Hepatocyte (in vitro differentiated cells): ENCODE measurements around the gene OSBP2. TPM values are rescaled to one million over a fixed set of nuclear protein-coding genes. Genes with fewer than 3 reads are reported as not detected.

ENCODE experiments used
- DNase-seq: peaks from one replicate; pipeline ENCODE4 v3.0.0-alpha.2; 2016; ENCODE audit warnings: low spot score
- H2AFZ ChIP-seq: fragments of 200-600 bp; sonication (generic); 2 replicates; pipeline ENCODE4 v1.6.0; 2016; ENCODE audit warnings: antibody characterized with exemption, mild to moderate bottlenecking
- H3K27ac ChIP-seq: fragments of 200-600 bp; sonication (generic); 2 replicates; pipeline ENCODE4 v1.5.1; 2016; ENCODE audit warnings: mild to moderate bottlenecking
- H3K27me3 ChIP-seq: fragments of 200-600 bp; sonication (generic); 2 replicates; pipeline ENCODE4 v1.6.1; 2016
- H3K36me3 ChIP-seq: fragments of 200-600 bp; sonication (generic); replicated peaks from 2 replicates; pipeline ENCODE4 v1.5.1; 2016; ENCODE audit warnings: low read depth; ENCODE audit not compliant: insufficient read depth
- H3K4me1 ChIP-seq: fragments of 200-600 bp; sonication (generic); 2 replicates; pipeline ENCODE4 v1.5.1; 2016; ENCODE audit warnings: mild to moderate bottlenecking, moderate library complexity; ENCODE audit not compliant: insufficient read depth
- H3K4me2 ChIP-seq: fragments of 200-600 bp; sonication (generic); 2 replicates; pipeline ENCODE4 v1.6.0; 2016
- H3K4me3 ChIP-seq: fragments of 200-600 bp; sonication (generic); 2 replicates; pipeline ENCODE4 v1.5.1; 2016; ENCODE audit warnings: mild to moderate bottlenecking
- H3K79me2 ChIP-seq: fragments of 200-600 bp; sonication (generic); 2 replicates; pipeline ENCODE4 v1.6.0; 2017; ENCODE audit warnings: mild to moderate bottlenecking
- H3K9me2 ChIP-seq: fragments of 200-600 bp; sonication (generic); replicated peaks from 2 replicates; pipeline ENCODE4 v1.6.0; 2017; ENCODE audit warnings: mild to moderate bottlenecking; ENCODE audit not compliant: insufficient read depth
- H3K9me3 ChIP-seq: fragments of 200-600 bp; sonication (generic); 2 replicates; pipeline ENCODE4 v1.5.1; 2016; ENCODE audit warnings: low read depth, mild to moderate bottlenecking
- H4K20me1 ChIP-seq: fragments of 200-600 bp; sonication (generic); 2 replicates; pipeline ENCODE4 v1.6.0; 2016; ENCODE audit warnings: mild to moderate bottlenecking; ENCODE audit not compliant: insufficient read depth, poor library complexity, severe bottlenecking
- CTCF ChIP-seq: fragments of 200-600 bp; sonication (generic); IDR thresholded peaks from 2 replicates; pipeline ENCODE4 v1.5.1; 2016; ENCODE audit warnings: antibody characterized with exemption, mild to moderate bottlenecking; ENCODE audit not compliant: poor library complexity
- EZH2 ChIP-seq: fragments of 200-600 bp; sonication (generic); IDR thresholded peaks from 2 replicates; pipeline ENCODE4 v1.6.1; 2016; ENCODE audit warnings: antibody characterized with exemption, mild to moderate bottlenecking, borderline replicate concordance
- EZH2phosphoT487 ChIP-seq: fragments of 200-600 bp; sonication (generic); IDR thresholded peaks from one replicate; pipeline ENCODE4 v1.6.1; 2018; ENCODE audit warnings: antibody characterized with exemption, mild to moderate bottlenecking, low read depth, moderate library complexity; ENCODE audit not compliant: unreplicated experiment, severe bottlenecking
- WGBS: methylation state at CpG from one replicate; pipeline ENCODE4 v1.1.6; 2016; ENCODE audit warnings: low lambda C conversion rate; ENCODE audit errors: missing lambda C conversion rate; 5-methylcytosine and 5-hydroxymethylcytosine counted together
- polyA plus RNA-seq: library from polyadenylated mRNA; unstranded; fragments of >200 nt; fragmentation: Nextera tagmentation; extraction: Ambion mirVana; gene quantifications from 2 replicates; pipeline ENCODE4 v1.2.1, GENCODE V29; 2016
- total RNA-seq: library from RNA; depleted of rRNA; stranded (reverse); fragments of >200 nt; gene quantifications from 2 replicates; pipeline ENCODE4 v1.2.3, GENCODE V29; 2014

OSBP2 gene
- total and polyA plus RNA-seq, 2 experiments from 2014 or later, result 23.0 to 25.5 TPM

- H3K9me3 ChIP-seq, result peaks cover 7% of the 10 kb centered on the region
- TF ChIP-seq EZH2 (no peak), CTCF (no peak), EZH2phosphoT487 (no peak)
- H2AFZ ChIP-seq, result no peak overlapping the region
- no peak overlapping the region for H3K4me2 ChIP-seq
- no peaks in the 10 kb centered on the region for H3K27me3 ChIP-seq
- no peaks in the 10 kb centered on the region for H3K9me2 ChIP-seq
- no peaks in the 10 kb centered on the region for H4K20me1 ChIP-seq
- 97% methylated on average over 6 of the region's 6 CpGs for WGBS
- no peak for DNase-seq
- H3K4me1 ChIP-seq, result no peaks in the 10 kb centered on the region
- no peaks in the 10 kb centered on the region for H3K36me3 ChIP-seq
- H3K4me3 ChIP-seq, result no peak overlapping the region
- H3K79me2 ChIP-seq, result no peaks in the 10 kb centered on the region
- H3K27ac ChIP-seq, result no peak overlapping the region
These were observed 209.3 kb downstream of the OSBP2 start for GRCh38 chr22:30903876-30904460.

DNA sequence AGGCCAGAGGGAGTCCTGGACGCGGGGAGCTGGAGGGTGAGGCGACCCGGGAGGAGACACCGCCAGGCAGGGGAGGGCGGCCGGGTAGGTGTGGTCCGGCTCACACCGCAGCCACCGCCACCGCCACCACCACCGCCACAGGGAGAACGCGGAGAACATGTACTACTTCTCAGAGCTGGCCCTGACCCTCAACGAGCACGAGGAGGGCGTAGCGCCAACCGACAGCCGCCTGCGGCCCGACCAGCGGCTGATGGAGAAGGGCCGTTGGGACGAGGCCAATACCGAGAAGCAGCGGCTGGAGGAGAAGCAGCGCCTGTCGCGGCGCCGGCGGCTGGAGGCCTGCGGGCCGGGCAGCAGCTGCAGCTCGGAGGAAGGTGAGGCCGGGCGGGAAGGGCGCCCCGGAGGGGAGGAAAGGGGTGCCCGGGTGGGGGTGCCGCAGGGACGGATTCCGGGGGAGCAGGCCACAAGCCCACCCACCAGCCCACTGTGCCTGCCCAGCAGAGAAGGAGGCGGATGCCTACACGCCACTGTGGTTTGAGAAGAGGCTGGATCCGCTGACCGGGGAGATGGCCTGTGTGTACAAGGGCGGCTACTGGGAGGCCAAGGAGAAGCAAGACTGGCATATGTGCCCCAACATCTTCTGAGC, 211.1 kb downstream of the OSBP2 start:
- H3K9me2 ChIP-seq, result no peaks in the 10 kb centered on the region
- DNase-seq, result no peak
- no peaks in the 10 kb centered on the region for H3K27me3 ChIP-seq
- H3K4me3 ChIP-seq, result no peak overlapping the region
- H4K20me1 ChIP-seq, result no peaks in the 10 kb centered on the region
- no peaks in the 10 kb centered on the region for H3K36me3 ChIP-seq
- TF ChIP-seq EZH2phosphoT487 (no peak), CTCF (no peak), EZH2 (no peak)
- no peaks in the 10 kb centered on the region for H3K4me1 ChIP-seq
- no peak overlapping the region for H3K4me2 ChIP-seq
- no peak overlapping the region for H3K27ac ChIP-seq
- no peaks in the 10 kb centered on the region for H3K79me2 ChIP-seq
- WGBS, result 99% methylated on average over 30 of the region's 49 CpGs
- H3K9me3 ChIP-seq, result no peaks in the 10 kb centered on the region
- H2AFZ ChIP-seq, result no peak overlapping the region

DNA sequence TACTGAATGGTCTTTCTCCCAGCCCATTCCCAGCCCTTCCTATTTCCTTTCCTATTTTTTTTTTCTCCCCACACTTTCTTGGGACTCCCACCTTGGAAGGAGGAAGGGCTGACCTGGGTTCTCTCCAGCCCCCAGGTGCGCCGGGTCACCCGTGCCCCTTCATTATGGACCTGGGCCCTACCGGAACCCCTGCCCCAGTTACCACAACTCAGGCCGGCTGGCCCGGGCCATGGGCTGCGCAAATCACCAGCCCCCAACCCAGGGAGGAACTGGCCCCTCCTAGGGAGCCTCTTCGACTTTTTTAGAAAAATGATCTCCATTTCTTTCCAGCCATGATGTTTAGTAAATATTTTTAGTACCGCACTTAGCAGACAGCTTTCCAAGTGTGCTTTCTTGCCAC, 211.7 kb downstream of the OSBP2 start:
- H3K27me3 ChIP-seq, result no peaks in the 10 kb centered on the region
- no peak overlapping the region for H3K4me2 ChIP-seq
- H3K4me1 ChIP-seq, result no peaks in the 10 kb centered on the region
- no peak overlapping the region for H3K27ac ChIP-seq
- TF ChIP-seq EZH2phosphoT487 (no peak), EZH2 (no peak), CTCF (no peak)
- 96% methylated on average over 9 of the region's 9 CpGs for whole genome bisulfite sequencing
- H3K9me2 ChIP-seq, result no peaks in the 10 kb centered on the region
- H3K4me3 ChIP-seq, result no peak overlapping the region
- no peaks in the 10 kb centered on the region for H3K9me3 ChIP-seq
- no peak overlapping the region for H2AFZ ChIP-seq
- H3K36me3 ChIP-seq, result no peaks in the 10 kb centered on the region
- H4K20me1 ChIP-seq, result no peaks in the 10 kb centered on the region
- DNase-seq, result no peak
- H3K79me2 ChIP-seq, result no peaks in the 10 kb centered on the region

- whole genome bisulfite sequencing, result 100% methylated on average over 1 of the region's 1 CpG
- Histone ChIP-seq H3K79me2 (no peaks in the 10 kb centered on the region), H2AFZ (no peak overlapping the region), H3K36me3 (no peaks in the 10 kb centered on the region), H3K9me3 (no peaks in the 10 kb centered on the region), H3K4me2 (no peak overlapping the region), H3K27me3 (no peaks in the 10 kb centered on the region), H4K20me1 (no peaks in the 10 kb centered on the region), H3K9me2 (no peaks in the 10 kb centered on the region), H3K27ac (no peak overlapping the region), H3K4me1 (no peaks in the 10 kb centered on the region), H3K4me3 (no peak overlapping the region)
- TF ChIP-seq EZH2 (no peak), CTCF (no peak), EZH2phosphoT487 (no peak)
- no peak for DNase-seq
These were observed 212.3 kb downstream of the OSBP2 start for GRCh38 chr22:30906946-30907345.
